ENCODE measurements around the gene BASP1. TPM values are rescaled to one million over a fixed set of nuclear protein-coding genes. Genes with fewer than 3 reads are reported as not detected.

The BASP1 gene
- total and polyA plus RNA-seq, 10 of the 15 experiments (the other 5 are each of a cell fraction or from before 2014, with no cell fraction given) = 27.3 to 190 (median 102) TPM

GRCh38 chr5:17316970-17317459, 99.6 kb downstream of the BASP1 start (continued):
- TF ChIP-seq ZNF687 (IDR thresholded peaks at IDR 0.05) (no peak), SMARCA5 (IDR thresholded peaks at IDR 0.05) (0 out of 2 replicates have a peak, but pooled peaks have one; percentile 34), BCL3 (IDR thresholded peaks at IDR 0.05; ENCODE audit: borderline replicate concordance, insufficient read depth, low read depth, low read length, poor library complexity, severe bottlenecking) (peak; percentile 66), FOXK2 (IDR thresholded peaks at IDR 0.05) (no peak), BCLAF1 (IDR thresholded peaks at IDR 0.05) (no peak), ESRRA (IDR thresholded peaks at IDR 0.05; ENCODE audit: low read length) (no peak), CUX1 (IDR thresholded peaks at IDR 0.05; ENCODE audit: insufficient replicate concordance, low read depth, low read length) (peak; percentile 67), NBN (IDR thresholded peaks at IDR 0.05) (peak; percentile 49; the same call in 1 of the 2 replicates), PAX8 (IDR thresholded peaks at IDR 0.05) (no peak), KDM1A (IDR thresholded peaks at IDR 0.05; ENCODE audit: borderline replicate concordance) (no peak), SKIL (IDR thresholded peaks at IDR 0.05; ENCODE audit: low read depth, poor library complexity, severe bottlenecking) (peak; percentile 100)
